ENCODE data around the gene CETP.

DNA sequence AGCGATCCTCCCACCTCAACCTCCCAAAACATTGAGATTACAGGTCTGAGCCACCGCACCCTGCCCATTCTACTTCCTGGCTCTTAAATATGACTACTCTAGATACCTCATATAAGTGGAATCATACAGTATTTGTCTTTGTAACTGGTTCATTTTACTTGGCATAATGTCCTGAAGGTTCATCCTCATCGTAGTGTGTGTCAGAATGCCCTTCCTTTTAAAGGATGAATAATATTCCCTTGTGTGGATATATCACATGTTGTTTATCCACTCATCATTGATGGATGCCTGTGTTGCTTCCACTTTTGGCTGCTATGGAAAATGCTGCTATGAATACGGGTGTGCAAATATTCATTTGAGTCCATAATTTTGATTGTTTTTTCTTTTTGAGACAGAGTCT lies 5.7 kb upstream of the CETP start:
- TF ChIP-seq, protein P1, sequence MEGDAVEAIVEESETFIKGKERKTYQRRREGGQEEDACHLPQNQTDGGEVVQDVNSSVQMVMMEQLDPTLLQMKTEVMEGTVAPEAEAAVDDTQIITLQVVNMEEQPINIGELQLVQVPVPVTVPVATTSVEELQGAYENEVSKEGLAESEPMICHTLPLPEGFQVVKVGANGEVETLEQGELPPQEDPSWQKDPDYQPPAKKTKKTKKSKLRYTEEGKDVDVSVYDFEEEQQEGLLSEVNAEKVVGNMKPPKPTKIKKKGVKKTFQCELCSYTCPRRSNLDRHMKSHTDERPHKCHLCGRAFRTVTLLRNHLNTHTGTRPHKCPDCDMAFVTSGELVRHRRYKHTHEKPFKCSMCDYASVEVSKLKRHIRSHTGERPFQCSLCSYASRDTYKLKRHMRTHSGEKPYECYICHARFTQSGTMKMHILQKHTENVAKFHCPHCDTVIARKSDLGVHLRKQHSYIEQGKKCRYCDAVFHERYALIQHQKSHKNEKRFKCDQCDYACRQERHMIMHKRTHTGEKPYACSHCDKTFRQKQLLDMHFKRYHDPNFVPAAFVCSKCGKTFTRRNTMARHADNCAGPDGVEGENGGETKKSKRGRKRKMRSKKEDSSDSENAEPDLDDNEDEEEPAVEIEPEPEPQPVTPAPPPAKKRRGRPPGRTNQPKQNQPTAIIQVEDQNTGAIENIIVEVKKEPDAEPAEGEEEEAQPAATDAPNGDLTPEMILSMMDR (IDR thresholded peaks at IDR 0.05): no peak
- TF ChIP-seq POLR2A (IDR thresholded peaks at IDR 0.05; ENCODE audit: low read depth): no peak
